ENCODE data around the gene NUDC. TPM values are rescaled to one million over a fixed set of nuclear protein-coding genes. Genes with fewer than 3 reads are reported as not detected.

Gene NUDC
- total RNA-seq, 4 donors from 2014 or later, result 34.1 to 65.2 (median 46.5) TPM

DNA sequence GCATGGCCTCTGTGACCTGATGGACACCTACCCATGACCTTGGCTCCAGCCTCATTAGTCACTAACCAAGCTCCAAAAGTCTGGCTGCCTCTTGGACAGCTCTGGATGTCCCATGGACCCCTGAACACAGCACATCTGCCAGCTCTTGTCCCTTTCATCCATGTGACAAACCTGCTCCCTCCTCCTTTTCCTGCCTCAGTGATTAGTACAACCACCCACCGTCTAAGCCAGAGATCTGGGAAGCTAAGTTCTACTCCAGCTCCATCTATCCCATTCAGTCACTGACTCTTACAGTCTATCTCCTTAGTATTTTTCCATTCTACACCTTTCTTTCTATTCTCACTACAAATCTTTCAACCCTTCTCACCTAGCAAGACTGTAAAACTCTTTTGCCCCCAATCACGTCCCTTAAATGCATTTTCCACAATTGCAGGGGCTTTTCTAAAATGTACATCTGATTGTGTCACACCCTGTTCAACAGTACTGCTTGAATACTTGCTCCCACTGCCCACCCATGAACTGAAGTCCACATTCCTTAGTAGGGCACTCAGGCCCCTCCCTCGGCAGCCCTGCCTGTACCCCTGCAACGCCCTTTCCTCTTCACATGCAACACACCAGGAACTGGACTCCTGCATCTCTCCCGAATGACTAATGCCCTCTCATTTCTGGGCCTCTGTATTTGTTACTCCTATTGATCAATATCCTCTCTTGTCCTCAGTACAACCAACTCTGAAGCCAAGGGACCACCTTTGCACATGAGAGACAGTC is 38.7 kb upstream of the NUDC start:
- DNase-seq (ENCODE audit: low spot score in 2 of 2), result no peak
- H3K36me3 ChIP-seq, result peaks cover 95% of the 10 kb centered on the region
- peaks cover 3% of the 10 kb centered on the region for H3K4me1 ChIP-seq
- H3K27ac ChIP-seq, result no peak overlapping the region
- H3K9me3 ChIP-seq, result no peaks in the 10 kb centered on the region
- H3K27me3 ChIP-seq, result no peaks in the 10 kb centered on the region
- no peak overlapping the region for H3K4me3 ChIP-seq
- TF ChIP-seq, protein P1, sequence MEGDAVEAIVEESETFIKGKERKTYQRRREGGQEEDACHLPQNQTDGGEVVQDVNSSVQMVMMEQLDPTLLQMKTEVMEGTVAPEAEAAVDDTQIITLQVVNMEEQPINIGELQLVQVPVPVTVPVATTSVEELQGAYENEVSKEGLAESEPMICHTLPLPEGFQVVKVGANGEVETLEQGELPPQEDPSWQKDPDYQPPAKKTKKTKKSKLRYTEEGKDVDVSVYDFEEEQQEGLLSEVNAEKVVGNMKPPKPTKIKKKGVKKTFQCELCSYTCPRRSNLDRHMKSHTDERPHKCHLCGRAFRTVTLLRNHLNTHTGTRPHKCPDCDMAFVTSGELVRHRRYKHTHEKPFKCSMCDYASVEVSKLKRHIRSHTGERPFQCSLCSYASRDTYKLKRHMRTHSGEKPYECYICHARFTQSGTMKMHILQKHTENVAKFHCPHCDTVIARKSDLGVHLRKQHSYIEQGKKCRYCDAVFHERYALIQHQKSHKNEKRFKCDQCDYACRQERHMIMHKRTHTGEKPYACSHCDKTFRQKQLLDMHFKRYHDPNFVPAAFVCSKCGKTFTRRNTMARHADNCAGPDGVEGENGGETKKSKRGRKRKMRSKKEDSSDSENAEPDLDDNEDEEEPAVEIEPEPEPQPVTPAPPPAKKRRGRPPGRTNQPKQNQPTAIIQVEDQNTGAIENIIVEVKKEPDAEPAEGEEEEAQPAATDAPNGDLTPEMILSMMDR (IDR thresholded peaks at IDR 0.05), result no peak
- TF ChIP-seq POLR2A (IDR thresholded peaks at IDR 0.05) (no peak), EP300 (IDR thresholded peaks at IDR 0.05) (no peak), POLR2AphosphoS5 (IDR thresholded peaks at IDR 0.05) (no peak)
- 88% methylated on average over 5 of the region's 5 CpGs for WGBS

DNA sequence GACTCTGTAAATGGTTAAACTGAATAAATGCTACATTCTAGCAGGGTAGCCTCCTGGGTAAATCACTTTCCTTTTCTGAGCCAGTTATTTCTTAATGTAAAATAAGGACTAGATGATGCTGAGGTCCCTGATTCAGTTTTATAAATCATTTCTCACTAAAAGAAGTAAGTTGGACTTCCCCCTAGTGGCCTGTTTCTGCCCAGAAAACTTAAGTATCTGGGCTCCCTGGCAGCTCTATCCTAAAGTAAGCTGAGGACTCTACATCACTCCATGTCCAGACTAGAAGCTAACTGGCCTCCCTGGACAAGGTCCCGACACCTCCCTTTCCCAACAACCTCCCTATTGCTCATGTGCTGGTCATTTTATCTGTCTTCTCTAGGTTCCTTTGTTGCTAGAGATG is 34.4 kb upstream of the NUDC start:
- no peaks in the 10 kb centered on the region for H3K27me3 ChIP-seq
- no peak overlapping the region for H3K4me3 ChIP-seq
- DNase-seq (ENCODE audit: low spot score in 2 of 2), result no peak
- H3K36me3 ChIP-seq, result peaks cover 65% of the 10 kb centered on the region
- no peaks in the 10 kb centered on the region for H3K9me3 ChIP-seq
- TF ChIP-seq EP300 (IDR thresholded peaks at IDR 0.05), result no peak
- TF ChIP-seq POLR2AphosphoS5 (IDR thresholded peaks at IDR 0.05), result no peak
- TF ChIP-seq, protein P1 (IDR thresholded peaks at IDR 0.05), result peak in 1 of 2 donors; percentile 26
- WGBS, result 84% methylated on average over 1 of the region's 1 CpG
- H3K27ac ChIP-seq, result no peak overlapping the region
- peaks cover 21% of the 10 kb centered on the region for H3K4me1 ChIP-seq

DNA sequence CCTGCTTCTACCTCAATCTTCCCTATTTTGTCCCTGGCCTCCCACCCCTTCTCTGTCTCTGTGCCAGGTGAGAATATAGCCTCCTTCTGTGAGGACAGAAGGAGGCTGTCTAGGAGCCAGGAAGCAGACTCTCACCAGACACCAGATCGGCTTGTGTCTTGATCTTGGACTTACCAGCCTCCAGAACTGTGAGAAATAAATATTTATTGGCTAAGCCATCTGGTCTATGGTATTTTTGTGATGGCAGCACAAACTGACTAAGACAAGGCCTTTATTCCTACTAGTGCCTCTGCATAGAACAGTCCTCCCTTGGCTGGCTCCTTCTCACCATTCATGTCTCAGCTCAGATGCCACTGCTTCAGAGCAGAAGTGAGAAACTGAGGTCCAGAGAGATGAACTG is 33.3 kb upstream of the NUDC start:
- peaks cover 21% of the 10 kb centered on the region for H3K4me1 ChIP-seq
- no peaks in the 10 kb centered on the region for H3K27me3 ChIP-seq
- 75% methylated on average over 1 of the region's 1 CpG for WGBS
- H3K9me3 ChIP-seq, result no peaks in the 10 kb centered on the region
- no peak for DNase-seq (ENCODE audit: low spot score in 2 of 2)
- H3K36me3 ChIP-seq, result peaks cover 65% of the 10 kb centered on the region
- no peak overlapping the region for H3K27ac ChIP-seq
- TF ChIP-seq POLR2AphosphoS5 (IDR thresholded peaks at IDR 0.05) (no peak), POLR2A (IDR thresholded peaks at IDR 0.05) (no peak), EP300 (IDR thresholded peaks at IDR 0.05) (no peak)
- TF ChIP-seq, protein P1 (IDR thresholded peaks at IDR 0.05), result no peak
- no peak overlapping the region for H3K4me3 ChIP-seq

DNA sequence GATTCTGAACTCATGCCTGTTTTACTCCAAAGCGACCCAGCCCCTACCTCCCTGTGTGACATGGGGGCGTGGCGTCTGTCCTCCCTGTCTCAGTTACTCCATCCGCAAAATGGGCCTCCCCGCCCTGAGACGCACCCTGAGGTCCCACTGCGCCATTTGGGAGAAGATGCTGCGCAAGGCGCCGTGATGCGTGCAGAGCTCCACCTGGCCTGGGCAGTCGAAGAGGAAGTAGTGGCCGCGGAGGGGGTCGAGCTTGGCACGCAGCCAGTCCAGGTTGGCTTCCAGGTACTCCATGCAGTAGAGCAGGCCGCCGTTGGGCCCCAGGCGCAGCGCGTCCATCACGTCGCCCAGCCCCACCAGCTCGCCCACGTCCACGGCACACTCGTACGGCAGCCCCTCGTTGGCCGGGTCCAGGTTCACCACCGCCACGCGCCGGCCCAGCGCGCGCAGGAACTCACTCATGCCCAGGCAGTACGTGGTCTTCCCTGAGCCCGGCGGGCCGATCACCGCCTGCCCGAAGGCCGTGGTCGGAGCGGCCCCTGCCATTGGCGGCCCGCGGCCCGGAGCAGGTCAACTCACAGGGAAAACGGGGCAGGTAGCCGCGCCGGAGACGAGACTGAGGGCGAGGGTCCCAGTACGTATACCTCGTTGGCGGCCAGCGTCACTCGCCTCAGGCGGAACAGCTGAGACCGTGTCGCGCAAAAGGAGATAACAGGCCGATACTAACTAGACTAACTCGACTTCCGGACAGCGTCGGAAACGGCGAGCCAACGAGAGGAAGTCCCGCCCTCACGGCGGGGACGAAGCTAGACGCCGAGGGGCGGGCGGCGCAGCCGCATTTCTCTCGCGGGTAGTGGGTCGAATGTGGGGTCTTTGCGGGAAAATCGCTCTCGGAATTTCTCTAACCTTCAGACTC is 31.7 kb upstream of the NUDC start, which contains the start of gene GPN2:
Gene GPN2 (minus strand): TSS at position 733 of the 916 bp plus-strand sequence. CDS start 187 bp downstream, at position 546.
- peak within 1 kb of the TSS; percentile 77 for H3K4me3 ChIP-seq
- H3K27me3 ChIP-seq, result no peaks in the 10 kb centered on the region
- peak; percentile 79 to 88 for DNase-seq (ENCODE audit: low spot score in 2 of 2)
- peak within 1 kb of the TSS; percentile 86 for H3K27ac ChIP-seq
- peak in 1 of 2 donors; percentile 63 for TF ChIP-seq POLR2A (IDR thresholded peaks at IDR 0.05)
- TF ChIP-seq, protein P1 (IDR thresholded peaks at IDR 0.05), result no peak
- peak in 2 of 3 donors; percentile 66 to 75 for TF ChIP-seq POLR2AphosphoS5 (IDR thresholded peaks at IDR 0.05)
- TF ChIP-seq EP300 (IDR thresholded peaks at IDR 0.05), result no peak
- H3K9me3 ChIP-seq, result no peaks in the 10 kb centered on the region
- peaks cover 21% of the 10 kb centered on the region for H3K4me1 ChIP-seq
- H3K36me3 ChIP-seq, result peaks cover 65% of the 10 kb centered on the region
- WGBS, result under 1% methylated on average over 44 of the region's 89 CpGs

DNA sequence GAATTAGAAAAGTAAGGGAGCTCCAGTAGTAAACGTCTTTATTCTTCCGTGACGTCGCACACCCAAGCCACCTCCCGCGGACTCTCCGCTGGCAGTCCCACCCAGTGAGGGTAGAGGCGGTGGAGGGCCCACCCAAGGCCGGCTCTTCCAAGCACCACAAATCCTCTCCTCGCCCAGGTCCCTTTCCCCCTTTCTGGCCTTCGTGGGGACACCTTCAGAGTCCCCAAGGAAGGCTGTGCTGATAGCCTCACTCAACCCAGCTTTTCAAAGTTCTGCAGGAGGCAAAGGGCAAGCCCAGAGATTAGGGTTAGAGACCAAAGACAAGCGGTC is 31.1 kb upstream of the NUDC start:
- 2% methylated on average over 9 of the region's 12 CpGs for WGBS
- no peaks in the 10 kb centered on the region for H3K9me3 ChIP-seq
- peak overlapping the region; percentile 77 for H3K4me3 ChIP-seq
- peaks cover 21% of the 10 kb centered on the region for H3K4me1 ChIP-seq
- TF ChIP-seq EP300 (IDR thresholded peaks at IDR 0.05), result no peak
- TF ChIP-seq POLR2AphosphoS5 (IDR thresholded peaks at IDR 0.05), result no peak
- no peak for TF ChIP-seq POLR2A (IDR thresholded peaks at IDR 0.05)
- TF ChIP-seq, protein P1 (IDR thresholded peaks at IDR 0.05), result no peak
- no peak for DNase-seq (ENCODE audit: low spot score in 2 of 2)
- H3K27ac ChIP-seq, result peak overlapping the region; percentile 86
- H3K27me3 ChIP-seq, result no peaks in the 10 kb centered on the region
- peaks cover 65% of the 10 kb centered on the region for H3K36me3 ChIP-seq

Data from suprapubic skin (tissue), 4 donors.